IMR-90 (cell line): ENCODE measurements around the gene STARD13. TPM values are rescaled to one million over a fixed set of nuclear protein-coding genes. Genes with fewer than 3 reads are reported as not detected.

Source experiments
- ATAC-seq: fragments of 200-7000 bp; cut with Tn5 transposase; 2 replicates; pipeline ENCODE4 v1.9.1; 2020; ENCODE audit warnings: low read depth, mild to moderate bottlenecking, moderate library complexity
- BruUV-seq: library from RNA; stranded (reverse); fragments of 400-500 nt; replicated peaks from 2 replicates; lab custom pipeline; 2021; lab: Mats Ljungman, UMichigan
- CTCF ChIA-PET: fragments of 300-600 bp; formaldehyde crosslinking; extraction: SDS; loops from one replicate; lab custom pipeline; 2021; ENCODE audit warnings: antibody characterized with exemption; lab: Yijun Ruan, JAX
- POLR2A ChIA-PET: fragments of 300-600 bp; sonication (Branson Sonifier 250); formaldehyde crosslinking; loops from one replicate; lab custom pipeline; 2022; ENCODE audit warnings: antibody characterized with exemption; ENCODE audit not compliant: unreplicated experiment; lab: Charles Lee
- DNase-seq: peaks from one replicate; pipeline ENCODE4 v3.0.0; 2013
- H2AFZ ChIP-seq: replicated peaks from 2 replicates; pipeline ENCODE3; 2013; ENCODE audit warnings: low read length, mild to moderate bottlenecking; ENCODE audit not compliant: poor library complexity
- H2AK5ac ChIP-seq: 2 replicates; pipeline ENCODE4 v1.6.1; 2013; ENCODE audit warnings: low read depth, low read length, inconsistent platforms
- H2AK9ac ChIP-seq: replicated peaks from 2 replicates; pipeline ENCODE3; 2013; ENCODE audit warnings: mild to moderate bottlenecking, low read depth, low read length, moderate library complexity; ENCODE audit not compliant: poor library complexity
- H2BK120ac ChIP-seq: 2 replicates; pipeline ENCODE4 v1.6.1; 2013; ENCODE audit warnings: low read depth, low read length, inconsistent platforms
- H2BK15ac ChIP-seq: 3 replicates; pipeline ENCODE4 v1.6.1; 2013; ENCODE audit warnings: low read depth, low read length, inconsistent platforms
- H2BK20ac ChIP-seq: 2 replicates; pipeline ENCODE4 v1.6.1; 2013; ENCODE audit warnings: low read depth, mild to moderate bottlenecking, inconsistent platforms, low read length, moderate library complexity
- H2BK5ac ChIP-seq: 2 replicates; pipeline ENCODE4 v1.6.1; 2013; ENCODE audit warnings: mild to moderate bottlenecking, low read depth, low read length, inconsistent platforms; ENCODE audit not compliant: poor library complexity, severe bottlenecking
- H3K14ac ChIP-seq: replicated peaks from 2 replicates; pipeline ENCODE4 v1.6.1; 2013; ENCODE audit warnings: low read depth, low read length, inconsistent platforms
- H3K18ac ChIP-seq: 2 replicates; pipeline ENCODE4 v1.6.1; 2013; ENCODE audit warnings: low read depth, low read length, control low read depth
- H3K23ac ChIP-seq: 2 replicates; pipeline ENCODE4 v1.6.1; 2013; ENCODE audit warnings: low read depth, low read length, inconsistent platforms
- H3K27ac ChIP-seq: 2 replicates; pipeline ENCODE4 v1.5.1; 2013; ENCODE audit warnings: mild to moderate bottlenecking, control low read depth, low read length; ENCODE audit not compliant: insufficient read depth
- H3K27me3 ChIP-seq: 2 replicates; pipeline ENCODE4 v1.6.1; 2013; ENCODE audit warnings: low read length; ENCODE audit not compliant: control insufficient read depth, insufficient read depth
- H3K36me3 ChIP-seq: 2 replicates; pipeline ENCODE4 v1.6.1; 2013; ENCODE audit warnings: low read length, mixed read lengths; ENCODE audit not compliant: control insufficient read depth, insufficient read depth
- H3K4ac ChIP-seq: 2 replicates; pipeline ENCODE4 v1.6.1; 2013; ENCODE audit warnings: low read depth, low read length, inconsistent platforms
- H3K4me1 ChIP-seq: 2 replicates; pipeline ENCODE4 v1.6.1; 2013; ENCODE audit warnings: low read length, mixed read lengths; ENCODE audit not compliant: control insufficient read depth, insufficient read depth
- H3K4me2 ChIP-seq: 2 replicates; pipeline ENCODE4 v1.6.1; 2013; ENCODE audit warnings: low read depth, mild to moderate bottlenecking, control low read depth, low read length, moderate library complexity
- H3K4me3 ChIP-seq: 2 replicates; pipeline ENCODE4 v1.5.1; 2013; ENCODE audit warnings: low read depth, mild to moderate bottlenecking, control low read depth, low read length, moderate library complexity; ENCODE audit not compliant: insufficient read depth
- H3K56ac ChIP-seq: 2 replicates; pipeline ENCODE4 v1.6.1; 2013; ENCODE audit warnings: low read length, inconsistent platforms; ENCODE audit not compliant: insufficient read depth; ENCODE audit errors: extremely low read depth
- H3K79me1 ChIP-seq, 2 experiments: 2 replicates each; pipeline ENCODE4 v1.6.1; 2013; ENCODE audit warnings: low read length in 2 of 2, inconsistent platforms in 1 of 2, low read depth in 1 of 2
- H3K9ac ChIP-seq: 2 replicates; pipeline ENCODE4 v1.6.1; 2013; ENCODE audit warnings: low read depth, low read length, control low read depth
- H3K9me1 ChIP-seq: 2 replicates; pipeline ENCODE4 v1.6.1; 2013; ENCODE audit warnings: low read length, inconsistent platforms; ENCODE audit not compliant: insufficient read depth
- H3K9me3 ChIP-seq: 2 replicates; pipeline ENCODE4 v1.6.1; 2013; ENCODE audit warnings: low read length; ENCODE audit not compliant: control insufficient read depth, insufficient read depth
- H4K20me1 ChIP-seq: 2 replicates; pipeline ENCODE4 v1.6.1; 2013; ENCODE audit warnings: low read length, inconsistent platforms; ENCODE audit not compliant: insufficient read depth
- H4K5ac ChIP-seq: 2 replicates; pipeline ENCODE4 v1.6.1; 2013; ENCODE audit warnings: mild to moderate bottlenecking, low read depth, low read length, control low read depth
- H4K8ac ChIP-seq, 2 experiments: 2 replicates each; pipeline ENCODE4 v1.6.1; 2013; ENCODE audit warnings: low read depth in 2 of 2, low read length in 2 of 2, control low read depth in 1 of 2, inconsistent platforms in 1 of 2
- H4K91ac ChIP-seq: 2 replicates; pipeline ENCODE4 v1.6.1; 2013; ENCODE audit warnings: low read depth, low read length, inconsistent platforms; ENCODE audit not compliant: insufficient read depth
- BHLHE40 ChIP-seq: fragments of 150-350 bp; IDR thresholded peaks from 2 replicates; pipeline ENCODE4 v1.6.1; 2016; ENCODE audit warnings: mild to moderate bottlenecking, low read depth, low read length
- CEBPB ChIP-seq: IDR thresholded peaks from 2 replicates; pipeline ENCODE4 v1.6.1; 2012; ENCODE audit warnings: low read depth, low read length, improper control_type of control experiment
- CHD1 ChIP-seq: IDR thresholded peaks from 2 replicates; pipeline ENCODE4 v1.6.1; 2012; ENCODE audit warnings: low read depth, low read length, improper control_type of control experiment
- ELK1 ChIP-seq: fragments of 150-350 bp; IDR thresholded peaks from 2 replicates; pipeline ENCODE4 v1.6.1; 2016; ENCODE audit warnings: low read depth, mild to moderate bottlenecking, low read length, moderate library complexity, borderline replicate concordance
- FOS ChIP-seq: fragments of 150-350 bp; IDR thresholded peaks from 2 replicates; pipeline ENCODE4 v1.6.1; 2016; ENCODE audit warnings: low read depth, low read length
- MAFK ChIP-seq: IDR thresholded peaks from 2 replicates; pipeline ENCODE4 v1.6.1; 2012; ENCODE audit warnings: low read depth, low read length, improper control_type of control experiment
- MXI1 ChIP-seq: IDR thresholded peaks from 2 replicates; pipeline ENCODE4 v1.6.1; 2012; ENCODE audit warnings: low read depth, mild to moderate bottlenecking, low read length, moderate library complexity, borderline replicate concordance
- NFE2L2 ChIP-seq: fragments of 150-350 bp; IDR thresholded peaks from 2 replicates; pipeline ENCODE4 v1.6.1; 2016; ENCODE audit warnings: low read depth, mild to moderate bottlenecking, low read length
- POLR2A ChIP-seq: IDR thresholded peaks from 2 replicates; pipeline ENCODE4 v1.6.1; 2012; ENCODE audit warnings: mild to moderate bottlenecking, low read depth, low read length
- RCOR1 ChIP-seq: IDR thresholded peaks from 2 replicates; pipeline ENCODE4 v1.6.1; 2012; ENCODE audit warnings: mild to moderate bottlenecking, low read length, improper control_type of control experiment; ENCODE audit not compliant: insufficient replicate concordance
- RFX5 ChIP-seq: IDR thresholded peaks from 2 replicates; pipeline ENCODE4 v1.8.0; 2012; ENCODE audit warnings: low read depth, mild to moderate bottlenecking, low read length, moderate library complexity
- SMC3 ChIP-seq: fragments of 150-350 bp; IDR thresholded peaks from 2 replicates; pipeline ENCODE4 v1.6.1; 2016; ENCODE audit warnings: low read depth, mild to moderate bottlenecking, antibody characterized with exemption, low read length, moderate library complexity
- USF2 ChIP-seq: fragments of 150-350 bp; IDR thresholded peaks from 2 replicates; pipeline ENCODE4 v1.6.1; 2017; ENCODE audit warnings: mild to moderate bottlenecking, antibody characterized with exemption, low read length, low read depth
- WGBS, 2 experiments: methylation state at CpG; one replicate each; pipeline versions ENCODE4 v1.1.5 to v1.1.7; 2013; ENCODE audit warnings: missing lambda C conversion rate in 2 of 2; ENCODE audit not compliant: insufficient read length in 1 of 2; ENCODE audit errors: extremely low coverage in 2 of 2; 5-methylcytosine and 5-hydroxymethylcytosine counted together
- dilution Hi-C: fragments of 300-500 bp; cut with HindIII; formaldehyde crosslinking; loops from one replicate; pipeline ENCODE4 v1.14.3; 2018; ENCODE audit warnings: low sequenced_read_pairs; ENCODE audit not compliant: unreplicated experiment
- in situ Hi-C: fragments of 300-500 bp; cut with MboI; formaldehyde crosslinking; loops from 3 replicates; pipeline ENCODE4 v1.14.3; 2019; ENCODE audit warnings: low sequenced_read_pairs, inconsistent platforms, mixed read lengths
- intact Hi-C: fragments of 100-400 bp; cut with micrococcal nuclease; formaldehyde crosslinking; loops from 2 replicates; pipeline ENCODE4 v1.10.0; 2022
- polyA plus RNA-seq, 3 experiments: library from polyadenylated mRNA; depleted of rRNA; stranded (reverse); fragments of >200 nt; gene quantifications; 2 replicates each; pipeline ENCODE4 v1.2.3, GENCODE V29; 2012; ENCODE audit warnings: low replicate concordance in 1 of 3
- total RNA-seq: library from RNA; depleted of rRNA; stranded (reverse); fragments of >200 nt; gene quantifications from 2 replicates; pipeline ENCODE4 v1.2.3, GENCODE V29; 2012
- TF ChIP-seq, protein P1 (sequence below): conservative IDR thresholded peaks from 2 replicates; pipeline ENCODE4 v1.5.1; 2012; ENCODE audit warnings: mild to moderate bottlenecking, low read depth, low read length, improper control_type of control experiment

The STARD13 gene
- total and polyA plus RNA-seq, 2 of the 4 experiments (the other 2 are of a cell fraction): 23.6 to 46.6 TPM

DNA sequence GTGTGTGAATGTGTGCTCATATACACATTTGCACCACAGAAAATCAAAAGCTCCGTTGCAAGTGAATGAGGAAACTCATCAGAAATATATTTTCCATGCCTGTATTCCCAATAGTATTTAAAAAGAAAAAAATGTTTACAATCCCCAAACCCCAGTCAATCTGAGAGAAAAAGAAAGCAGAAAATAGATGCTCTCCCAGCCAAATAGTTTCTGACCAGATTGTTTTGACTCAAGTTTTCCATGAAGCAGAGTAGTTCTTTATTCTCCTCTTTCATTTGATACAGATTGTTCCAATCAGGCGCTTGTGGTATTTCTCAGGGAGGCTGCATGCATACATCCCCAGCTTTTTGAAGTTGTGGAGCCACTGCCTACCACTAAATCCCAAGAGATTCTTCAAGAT, 110.6 kb downstream of the STARD13 start:
- no TSS peak for BruUV-seq
- no peaks in the 10 kb centered on the region for H3K27me3 ChIP-seq
- H2BK5ac ChIP-seq: peak overlapping the region; percentile 13
- intact Hi-C loops (loop anchor here (5.0 kb wide), 1 partner anchor 588 kb away; the partner anchor contains the start of gene PDS5B), dilution Hi-C loops (no loop called here), in situ Hi-C loops (no loop called here)
- H4K5ac ChIP-seq: no peak overlapping the region
- no peak overlapping the region; the same call in 1 of the 2 replicates for H2BK20ac ChIP-seq
- H2AK5ac ChIP-seq: no peak overlapping the region
- H3K56ac ChIP-seq: no peak overlapping the region
- peaks cover 32% of the 10 kb centered on the region for H4K20me1 ChIP-seq
- peaks cover 15% of the 10 kb centered on the region for H3K36me3 ChIP-seq
- no peak for TF ChIP-seq CHD1
- no peak for TF ChIP-seq USF2
- no peak for TF ChIP-seq SMC3
- no peak for TF ChIP-seq BHLHE40
- no peak for TF ChIP-seq MAFK
- TF ChIP-seq, protein P1, sequence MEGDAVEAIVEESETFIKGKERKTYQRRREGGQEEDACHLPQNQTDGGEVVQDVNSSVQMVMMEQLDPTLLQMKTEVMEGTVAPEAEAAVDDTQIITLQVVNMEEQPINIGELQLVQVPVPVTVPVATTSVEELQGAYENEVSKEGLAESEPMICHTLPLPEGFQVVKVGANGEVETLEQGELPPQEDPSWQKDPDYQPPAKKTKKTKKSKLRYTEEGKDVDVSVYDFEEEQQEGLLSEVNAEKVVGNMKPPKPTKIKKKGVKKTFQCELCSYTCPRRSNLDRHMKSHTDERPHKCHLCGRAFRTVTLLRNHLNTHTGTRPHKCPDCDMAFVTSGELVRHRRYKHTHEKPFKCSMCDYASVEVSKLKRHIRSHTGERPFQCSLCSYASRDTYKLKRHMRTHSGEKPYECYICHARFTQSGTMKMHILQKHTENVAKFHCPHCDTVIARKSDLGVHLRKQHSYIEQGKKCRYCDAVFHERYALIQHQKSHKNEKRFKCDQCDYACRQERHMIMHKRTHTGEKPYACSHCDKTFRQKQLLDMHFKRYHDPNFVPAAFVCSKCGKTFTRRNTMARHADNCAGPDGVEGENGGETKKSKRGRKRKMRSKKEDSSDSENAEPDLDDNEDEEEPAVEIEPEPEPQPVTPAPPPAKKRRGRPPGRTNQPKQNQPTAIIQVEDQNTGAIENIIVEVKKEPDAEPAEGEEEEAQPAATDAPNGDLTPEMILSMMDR: no peak
- TF ChIP-seq NFE2L2: no peak
- no peak for TF ChIP-seq ELK1
- TF ChIP-seq CEBPB: no peak
- no peak for TF ChIP-seq POLR2A
- no peak for TF ChIP-seq MXI1
- no peak for TF ChIP-seq FOS
- TF ChIP-seq RFX5: no peak
- TF ChIP-seq RCOR1: no peak
- peak overlapping the region; percentile 55; the same call in 1 of the 2 replicates for H3K14ac ChIP-seq
- peaks cover 23% of the 10 kb centered on the region for H3K9me1 ChIP-seq
- peaks cover 48 to 81% of the 10 kb centered on the region in 2 experiments for H3K79me1 ChIP-seq
- ChIA-PET POLR2A (no interaction called here), CTCF (no interaction called here)
- H3K9me3 ChIP-seq: no peaks in the 10 kb centered on the region
- H3K27ac ChIP-seq: peak overlapping the region; percentile 66; the same call in 1 of the 2 replicates
- H2AK9ac ChIP-seq: no peak overlapping the region
- H3K4ac ChIP-seq: no peak overlapping the region
- no peak overlapping the region for H2BK15ac ChIP-seq
- no CpG with 5 or more reads among the region's 2 CpGs for WGBS, 2 experiments
- no peak overlapping the region for H4K8ac ChIP-seq
- ATAC-seq (no peak; the same call in 1 of the 2 replicates), DNase-seq (peak; percentile 36)
- 0 out of 2 replicates have a peak overlapping the region, but pooled peaks have one; percentile 51 for H3K23ac ChIP-seq
- peaks cover 22% of the 10 kb centered on the region for H3K4me1 ChIP-seq
- H4K91ac ChIP-seq: 0 out of 2 replicates have a peak overlapping the region, but pooled peaks have one; percentile 8
- H3K9ac ChIP-seq: no peak overlapping the region
- no peak overlapping the region for H2BK120ac ChIP-seq
- no peak overlapping the region for H2AFZ ChIP-seq
- no peak overlapping the region for H3K4me3 ChIP-seq
- H3K18ac ChIP-seq: peak overlapping the region; percentile 7
- no peak overlapping the region for H3K4me2 ChIP-seq
